GM12891 (cell line): ENCODE measurements around the gene ANXA2R.

Experiments used
- PAX5 ChIP-seq: IDR thresholded peaks from 2 replicates; pipeline ENCODE4 v1.6.1; 2011; ENCODE audit warnings: low read length, moderate library complexity, mild to moderate bottlenecking; ENCODE audit not compliant: insufficient read depth, severe bottlenecking
- POLR2A ChIP-seq: IDR thresholded peaks from 2 replicates; pipeline ENCODE4 v1.6.1; 2011; ENCODE audit warnings: low read depth, low read length, control low read depth
- POLR2AphosphoS5 ChIP-seq: IDR thresholded peaks from 2 replicates; pipeline ENCODE4 v1.6.1; 2011; ENCODE audit warnings: low read depth, low read length, control low read depth
- POU2F2 ChIP-seq: IDR thresholded peaks from 2 replicates; pipeline ENCODE4 v1.6.1; 2011; ENCODE audit warnings: low read depth, mild to moderate bottlenecking, control low read depth, low read length, moderate library complexity
- SPI1 ChIP-seq: IDR thresholded peaks from 2 replicates; pipeline ENCODE4 v1.6.1; 2011; ENCODE audit warnings: low read depth, low read length, control low read depth
- TAF1 ChIP-seq: IDR thresholded peaks from 2 replicates; pipeline ENCODE4 v1.6.1; 2011; ENCODE audit warnings: low read depth, low read length, control low read depth

- TF ChIP-seq POLR2A (no peak), POLR2AphosphoS5 (no peak), SPI1 (no peak), POU2F2 (no peak), TAF1 (no peak), PAX5 (no peak)
Measured at GRCh38 chr5:43036856-43037635, 3.1 kb downstream of the ANXA2R start.
